NCI-H1092 treated with DMSO at 0.1 percent for 48 hours (cell line): ENCODE data around the gene DMD.

Source experiments
- DNase-seq: peaks from one replicate; lab custom pipeline; 2025; lab: John Stamatoyannopoulos, UW

Gene DMD

GRCh38 chrX:31291131-31291530 lies 1920.2 kb downstream of the DMD start:
- no peak for DNase-seq

GRCh38 chrX:31287861-31288260 lies 1923.5 kb downstream of the DMD start:
- no peak for DNase-seq

- no peak for DNase-seq
These were observed 1930.8 kb downstream of the DMD start for GRCh38 chrX:31280580-31280979.

GRCh38 chrX:31279359-31279758 lies 1932.0 kb downstream of the DMD start:
- no peak for DNase-seq

DNA sequence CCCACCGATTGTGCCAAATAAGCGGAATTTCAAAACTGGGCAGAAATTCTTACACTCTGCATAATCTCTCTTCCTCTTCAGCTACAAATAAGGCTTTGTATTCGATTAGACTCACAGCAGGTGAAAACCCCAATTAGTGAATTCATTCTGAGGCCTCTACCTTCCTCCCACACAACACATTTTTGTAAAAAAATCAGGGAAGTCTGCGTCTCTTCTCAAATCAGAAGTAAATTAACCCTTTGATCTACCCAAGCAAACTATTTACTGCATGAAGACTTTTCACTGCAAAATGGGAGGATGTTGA lies 1938.9 kb downstream of the DMD start:
- no peak for DNase-seq

DNA sequence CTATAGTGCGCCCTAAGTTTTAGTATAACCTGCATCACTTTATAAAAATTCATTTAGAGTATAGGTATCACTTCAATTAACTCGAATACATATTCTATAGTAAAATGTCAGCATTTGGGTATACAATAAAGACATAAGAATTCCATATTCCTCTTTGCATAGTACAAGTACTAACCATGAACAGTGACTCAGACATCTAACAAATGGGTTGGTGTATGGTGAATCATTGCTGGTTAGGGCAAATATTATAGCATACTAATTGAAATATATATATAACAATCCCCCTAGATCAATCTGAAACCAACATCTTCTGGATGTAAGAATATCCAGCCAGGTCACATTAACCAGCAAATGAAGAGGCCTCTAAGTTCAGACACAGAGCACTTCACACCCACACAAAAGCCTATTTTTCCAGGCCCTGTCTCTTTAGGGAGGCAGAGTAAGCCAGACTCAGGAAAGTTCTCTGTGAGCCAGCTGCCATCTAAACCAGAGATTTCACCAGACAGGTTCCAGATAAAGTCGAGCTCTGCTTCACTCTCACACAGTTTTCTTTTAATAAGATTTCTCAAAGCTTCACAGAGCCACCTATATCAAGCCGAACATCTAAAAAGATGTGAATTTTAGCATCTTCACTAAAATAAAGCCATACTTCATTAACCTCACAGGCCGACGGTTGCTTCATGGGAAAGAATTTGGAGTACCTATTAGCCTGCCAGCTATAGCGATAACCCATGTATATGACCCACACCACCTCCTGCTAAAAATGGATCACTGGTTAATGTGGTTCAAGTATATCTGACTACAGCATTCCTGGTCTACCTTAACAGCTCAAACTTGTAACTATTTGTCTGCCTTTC lies 1939.5 kb downstream of the DMD start:
- DNase-seq = no peak

- no peak for DNase-seq
These were observed 1941.4 kb downstream of the DMD start for GRCh38 chrX:31269914-31270313.

- peak; percentile 34 for DNase-seq
These were observed 1943.0 kb downstream of the DMD start for GRCh38 chrX:31268359-31268758.

- DNase-seq = peak; percentile 64
These were observed 1944.9 kb downstream of the DMD start for GRCh38 chrX:31266203-31267076.

DNA sequence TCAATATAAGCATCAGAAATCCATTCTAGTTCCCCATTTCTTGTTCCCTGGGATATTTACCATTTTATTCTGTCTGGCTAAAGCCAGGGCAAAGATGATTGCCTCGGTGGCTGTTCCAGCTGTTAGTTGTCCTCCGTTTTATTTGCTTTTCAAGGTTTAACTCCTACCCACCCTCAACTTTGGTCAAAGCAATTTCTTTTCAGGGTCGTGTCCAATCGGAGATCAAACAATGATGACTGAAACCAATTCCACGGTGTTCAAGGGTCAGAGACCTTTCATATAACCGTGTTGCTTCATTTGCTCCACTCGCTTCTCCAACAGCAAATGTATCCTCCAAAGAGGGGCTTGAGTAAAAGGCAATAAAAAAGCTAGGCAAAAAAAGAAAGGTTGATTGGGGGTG lies 1946.0 kb downstream of the DMD start:
- DNase-seq = no peak

- no peak for DNase-seq
These were observed 1951.0 kb downstream of the DMD start for GRCh38 chrX:31260351-31260750.

- DNase-seq = no peak
These were observed 1953.2 kb downstream of the DMD start for GRCh38 chrX:31258166-31258565.

- no peak for DNase-seq
These were observed 1955.9 kb downstream of the DMD start for GRCh38 chrX:31255310-31256033.

DNA sequence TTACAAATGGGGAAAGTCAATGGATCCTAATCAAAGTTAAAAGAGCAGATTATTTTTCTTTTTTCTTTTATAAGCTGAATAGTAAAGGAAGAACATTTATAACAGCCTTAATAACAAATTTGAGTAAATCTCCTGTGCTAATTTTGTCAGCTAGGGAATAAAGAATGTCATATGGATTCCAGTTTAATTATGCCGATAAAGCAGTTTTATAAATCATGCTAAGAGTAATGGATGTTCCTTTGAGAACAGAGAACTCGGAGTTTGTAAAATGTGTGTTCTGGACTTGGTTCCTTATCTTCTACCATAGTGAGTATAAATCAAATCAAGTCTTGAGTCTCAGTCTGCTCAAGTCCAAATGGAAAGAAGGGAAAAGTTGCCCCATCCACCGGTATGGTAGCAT lies 1959.2 kb downstream of the DMD start:
- no peak for DNase-seq

GRCh38 chrX:31251336-31251735 lies 1960.0 kb downstream of the DMD start:
- no peak for DNase-seq

GRCh38 chrX:31245714-31246113 lies 1965.6 kb downstream of the DMD start:
- no peak for DNase-seq

- no peak for DNase-seq
These were observed 1967.5 kb downstream of the DMD start for GRCh38 chrX:31243804-31244203.

DNA sequence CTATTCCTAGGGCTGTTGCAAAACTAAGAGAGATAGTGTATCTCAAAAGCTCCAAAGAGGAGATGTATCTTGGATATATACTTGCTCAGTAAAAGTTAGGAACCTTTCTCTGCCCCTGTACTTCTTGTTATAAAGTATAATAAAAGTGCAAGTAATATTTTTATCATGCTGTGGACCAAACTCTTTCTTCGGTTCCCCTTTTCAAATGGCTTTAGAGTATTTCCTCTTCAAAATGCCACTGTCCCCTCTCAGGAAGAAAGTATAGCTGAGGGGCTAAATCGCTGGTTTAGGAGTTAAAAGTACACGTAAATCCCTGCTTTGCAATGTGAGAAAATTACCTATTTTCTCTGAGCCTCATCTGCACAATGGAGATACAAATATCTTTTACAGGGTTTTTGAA lies 1970.4 kb downstream of the DMD start:
- no peak for DNase-seq

DNA sequence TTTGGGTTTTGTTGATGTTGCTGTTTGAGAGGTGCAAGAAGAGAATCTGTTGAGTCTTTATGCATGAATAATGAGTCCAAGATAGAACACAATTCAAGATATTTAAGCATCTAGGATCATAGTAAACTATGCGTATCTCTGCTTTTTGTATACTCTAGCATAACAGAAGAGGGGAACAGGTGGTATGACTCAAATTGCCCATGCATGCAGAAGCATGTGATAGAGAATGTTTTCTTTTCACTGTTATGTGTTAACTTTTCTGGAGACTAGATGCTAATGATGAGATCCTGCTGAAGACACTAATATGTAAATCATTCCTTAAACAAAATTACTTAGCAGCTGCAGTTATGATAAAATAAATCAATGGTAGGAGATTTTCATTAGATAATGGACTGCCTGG lies 1974.2 kb downstream of the DMD start:
- DNase-seq = no peak

DNA sequence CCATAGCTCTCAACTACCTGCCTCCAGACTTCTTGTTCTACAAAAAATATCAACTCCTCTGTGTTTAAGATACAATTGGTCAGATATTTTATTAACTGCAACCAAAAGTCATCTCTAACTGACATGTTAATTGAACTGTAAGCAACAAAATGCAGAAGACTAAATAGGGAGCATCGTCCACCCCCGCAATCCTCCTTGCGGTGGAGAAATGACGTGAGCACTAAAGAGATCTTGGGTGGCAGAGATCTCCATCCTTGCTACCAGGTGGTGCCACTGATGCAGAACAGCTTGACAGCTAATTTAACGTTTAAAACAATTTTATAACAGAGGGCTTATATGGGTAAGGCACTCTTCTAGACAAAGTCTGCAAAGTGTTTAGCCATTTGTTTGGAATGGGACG lies 1975.1 kb downstream of the DMD start:
- DNase-seq = no peak

DNA sequence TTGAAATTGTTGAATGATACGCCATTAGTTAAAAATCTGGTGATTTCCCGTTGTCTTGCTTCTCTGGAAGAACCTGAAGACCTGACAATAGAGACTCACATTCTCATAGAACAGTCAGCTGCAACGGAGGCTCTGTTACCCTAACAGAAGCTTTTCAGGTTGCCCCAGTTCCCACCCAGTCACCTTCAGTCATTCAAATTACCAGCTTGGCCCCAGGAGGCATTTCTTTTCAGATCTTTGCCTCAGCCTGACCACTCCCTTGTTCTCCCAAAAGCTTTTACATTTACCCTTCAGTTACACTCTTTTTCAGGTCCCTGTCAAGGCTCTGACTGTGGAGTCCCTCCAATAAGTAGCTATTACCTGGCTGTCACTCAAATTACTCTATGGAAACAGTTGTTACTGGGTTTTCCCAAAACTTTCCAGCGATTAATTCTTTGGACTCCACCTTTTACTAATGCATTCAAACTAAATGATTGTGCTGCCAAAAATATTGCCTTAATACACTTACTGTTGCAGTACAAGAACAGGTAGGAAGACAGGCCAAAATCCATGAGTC lies 1977.3 kb downstream of the DMD start:
- no peak for DNase-seq

- no peak for DNase-seq
These were observed 1978.8 kb downstream of the DMD start for GRCh38 chrX:31232506-31232905.
